Kidney epithelial cell (primary cell): Measurements from ENCODE around the gene FADD. TPM values are rescaled to one million over a fixed set of nuclear protein-coding genes. Genes with fewer than 3 reads are reported as not detected.

ENCODE experiments used
- DNase-seq: peaks from one replicate; pipeline ENCODE4 v3.0.0-alpha.2; 2010; ENCODE audit warnings: low read depth
- H3K27me3 ChIP-seq: 2 replicates; pipeline ENCODE4 v1.6.0; 2011; ENCODE audit warnings: low read length; ENCODE audit not compliant: control insufficient read depth, insufficient read depth
- H3K36me3 ChIP-seq: 2 replicates; pipeline ENCODE4 v1.5.1; 2011; ENCODE audit warnings: low read length; ENCODE audit not compliant: control insufficient read depth, insufficient read depth
- H3K4me3 ChIP-seq: 2 replicates; pipeline ENCODE4 v1.5.1; 2011; ENCODE audit warnings: low read depth, mild to moderate bottlenecking, control low read depth, low read length
- CTCF ChIP-seq: IDR thresholded peaks from 2 replicates; pipeline ENCODE4 v1.5.1; 2011; ENCODE audit warnings: mild to moderate bottlenecking, moderate library complexity, low read length, control low read depth, inconsistent platforms; ENCODE audit not compliant: insufficient read depth, poor library complexity, severe bottlenecking
- total RNA-seq: library from RNA; depleted of rRNA; stranded (reverse); fragments of >200 nt; gene quantifications from 2 replicates; pipeline ENCODE4 v1.2.3, GENCODE V29; 2015

Gene FADD
- 50.2 and 51.5 TPM in 2 replicates for total RNA-seq

GRCh38 chr11:70202920-70203750 lies at the start of gene FADD:
FADD (plus strand) TSS chr11:70203296; CDS start chr11:70203460, 164 bp downstream.
- peaks cover 4% of the 10 kb centered on the region for H3K36me3 ChIP-seq
- peak; percentile 69 for DNase-seq
- H3K4me3 ChIP-seq = peak within 1 kb of the TSS; percentile 97
- H3K27me3 ChIP-seq = peaks cover 5% of the 10 kb centered on the region
- TF ChIP-seq CTCF = no peak

GRCh38 chr11:70155386-70155785 lies 47.7 kb upstream of the FADD start:
- Histone ChIP-seq H3K4me3 (no peak overlapping the region), H3K36me3 (no peaks in the 10 kb centered on the region), H3K27me3 (peaks cover 17% of the 10 kb centered on the region)
- DNase-seq = no peak
- TF ChIP-seq CTCF = no peak

- no peak for DNase-seq
- Histone ChIP-seq H3K27me3 (peaks cover 14% of the 10 kb centered on the region), H3K4me3 (no peak overlapping the region), H3K36me3 (no peaks in the 10 kb centered on the region)
- no peak for TF ChIP-seq CTCF
These were observed 46.6 kb upstream of the FADD start for GRCh38 chr11:70156291-70157037.

- DNase-seq = no peak
- peak; percentile 42 for TF ChIP-seq CTCF
- H3K4me3 ChIP-seq = no peak overlapping the region
- peaks cover 5% of the 10 kb centered on the region for H3K27me3 ChIP-seq
- no peaks in the 10 kb centered on the region for H3K36me3 ChIP-seq
These were observed 44.9 kb upstream of the FADD start for GRCh38 chr11:70158201-70158600.

- TF ChIP-seq CTCF = no peak
- Histone ChIP-seq H3K36me3 (no peaks in the 10 kb centered on the region), H3K27me3 (peaks cover 2% of the 10 kb centered on the region), H3K4me3 (no peak overlapping the region)
- DNase-seq = no peak
These were observed 44.2 kb upstream of the FADD start for GRCh38 chr11:70158757-70159389.
